MM.1S (cell line): ENCODE data around the gene NF2.

Experiments used
- EZH2 ChIP-seq: fragments of 300-600 bp; sonication (generic); optimal IDR thresholded peaks from 2 replicates; pipeline ENCODE3; 2017; ENCODE audit warnings: low read depth, mild to moderate bottlenecking, antibody characterized with exemption, low read length, mixed read lengths
- EZH2phosphoT487 ChIP-seq: fragments of 300-600 bp; sonication (generic); IDR thresholded peaks from 2 replicates; pipeline ENCODE4 v1.6.1; 2018; ENCODE audit warnings: antibody characterized with exemption, low read length
- TF ChIP-seq, protein P1 (sequence below): fragments of 300-600 bp; sonication (generic); IDR thresholded peaks from 2 replicates; pipeline ENCODE4 v1.5.1; 2016; ENCODE audit warnings: antibody characterized with exemption, low read length, mixed read lengths

DNA sequence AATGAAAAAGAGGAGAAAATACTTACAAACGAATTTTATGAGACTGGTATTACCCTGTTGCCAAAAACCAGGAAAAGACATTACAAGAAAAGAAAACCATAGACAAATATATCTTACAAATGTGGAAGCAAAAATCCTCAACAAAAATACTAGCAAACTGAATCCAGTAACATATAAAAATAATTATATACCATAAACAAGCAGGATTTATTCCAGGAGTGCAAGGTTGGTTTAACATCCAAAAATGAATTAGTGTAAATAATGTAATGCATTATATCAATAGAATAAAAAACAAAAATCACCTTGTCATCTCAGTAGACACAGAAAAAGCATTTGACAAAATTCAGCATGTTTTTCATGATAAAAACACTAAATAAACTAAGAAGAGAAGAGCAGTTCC is 7.3 kb downstream of the NF2 start:
- TF ChIP-seq EZH2 (no peak), EZH2phosphoT487 (no peak)
- TF ChIP-seq, protein P1, sequence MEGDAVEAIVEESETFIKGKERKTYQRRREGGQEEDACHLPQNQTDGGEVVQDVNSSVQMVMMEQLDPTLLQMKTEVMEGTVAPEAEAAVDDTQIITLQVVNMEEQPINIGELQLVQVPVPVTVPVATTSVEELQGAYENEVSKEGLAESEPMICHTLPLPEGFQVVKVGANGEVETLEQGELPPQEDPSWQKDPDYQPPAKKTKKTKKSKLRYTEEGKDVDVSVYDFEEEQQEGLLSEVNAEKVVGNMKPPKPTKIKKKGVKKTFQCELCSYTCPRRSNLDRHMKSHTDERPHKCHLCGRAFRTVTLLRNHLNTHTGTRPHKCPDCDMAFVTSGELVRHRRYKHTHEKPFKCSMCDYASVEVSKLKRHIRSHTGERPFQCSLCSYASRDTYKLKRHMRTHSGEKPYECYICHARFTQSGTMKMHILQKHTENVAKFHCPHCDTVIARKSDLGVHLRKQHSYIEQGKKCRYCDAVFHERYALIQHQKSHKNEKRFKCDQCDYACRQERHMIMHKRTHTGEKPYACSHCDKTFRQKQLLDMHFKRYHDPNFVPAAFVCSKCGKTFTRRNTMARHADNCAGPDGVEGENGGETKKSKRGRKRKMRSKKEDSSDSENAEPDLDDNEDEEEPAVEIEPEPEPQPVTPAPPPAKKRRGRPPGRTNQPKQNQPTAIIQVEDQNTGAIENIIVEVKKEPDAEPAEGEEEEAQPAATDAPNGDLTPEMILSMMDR = no peak
